ENCODE results near the gene MAP3K21.

MAP3K21 gene

DNA sequence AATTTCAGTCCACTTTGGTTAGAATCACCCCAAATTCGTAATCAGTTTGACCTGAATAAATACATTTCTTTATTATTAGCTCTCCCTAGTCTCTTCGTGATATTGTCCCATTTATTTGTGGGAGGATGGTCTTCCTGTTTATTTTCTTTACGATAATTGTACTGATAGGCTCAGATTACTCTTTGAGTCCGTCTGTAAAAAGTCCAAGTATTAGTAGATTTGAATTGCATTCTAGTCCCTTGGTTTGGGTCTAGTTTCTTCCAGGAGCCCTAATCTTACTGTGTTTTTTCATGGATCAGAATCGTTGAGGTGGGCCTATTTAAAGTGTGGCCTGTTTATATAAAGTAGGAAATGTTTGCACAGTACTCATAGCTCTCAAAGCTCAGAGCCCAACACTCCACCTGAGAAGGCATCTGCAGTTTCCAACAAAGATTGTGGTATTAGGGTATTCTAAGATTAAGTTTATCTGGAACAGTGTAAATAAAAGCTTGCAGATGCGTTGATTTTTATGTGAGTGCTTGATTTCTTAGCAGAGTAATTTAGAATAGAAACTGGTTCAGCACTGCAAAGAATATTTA lies 33.1 kb downstream of the MAP3K21 start:
- DNase-seq, result no peak

GRCh38 chr1:233361876-233362275 lies 34.4 kb downstream of the MAP3K21 start:
- DNase-seq, result peak; percentile 1

DNA sequence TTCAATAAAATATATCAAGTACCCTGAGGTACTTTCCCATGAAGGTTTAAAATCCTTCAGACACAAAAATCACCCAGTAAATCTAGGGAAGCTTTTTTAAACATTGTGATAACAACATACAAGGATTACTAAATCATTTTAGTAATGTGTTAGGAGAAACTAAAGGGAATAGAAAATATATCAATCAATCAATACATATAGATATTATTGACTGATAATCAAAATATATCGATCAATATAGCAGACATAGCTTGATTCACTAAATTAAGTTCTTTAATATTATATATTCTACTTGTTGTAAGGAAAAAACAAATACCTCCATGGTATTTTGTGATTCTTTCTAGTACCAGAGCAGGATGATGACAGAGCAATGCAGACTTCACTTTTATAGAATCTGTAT lies 35.2 kb downstream of the MAP3K21 start:
- no peak for DNase-seq

DNA sequence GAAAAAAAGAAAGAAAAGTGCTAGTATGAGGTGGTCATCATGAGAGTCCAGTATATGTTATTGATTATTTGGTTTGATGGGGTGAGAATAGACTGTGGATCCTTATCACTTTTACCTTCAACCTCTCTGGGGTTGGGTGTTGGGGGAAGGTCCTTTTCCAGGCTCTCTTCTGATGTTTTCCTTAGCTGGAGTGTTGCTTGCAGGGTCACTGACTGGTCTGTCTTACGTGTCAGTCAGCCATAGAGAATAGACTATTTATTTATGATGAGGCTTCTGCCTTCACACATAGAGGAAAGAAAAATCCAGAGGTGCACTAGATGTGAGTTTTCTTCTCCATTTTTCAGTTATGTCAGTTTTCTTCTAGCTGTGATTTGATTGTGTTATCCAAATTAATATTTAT lies 36.5 kb downstream of the MAP3K21 start:
- no peak for DNase-seq

DNA sequence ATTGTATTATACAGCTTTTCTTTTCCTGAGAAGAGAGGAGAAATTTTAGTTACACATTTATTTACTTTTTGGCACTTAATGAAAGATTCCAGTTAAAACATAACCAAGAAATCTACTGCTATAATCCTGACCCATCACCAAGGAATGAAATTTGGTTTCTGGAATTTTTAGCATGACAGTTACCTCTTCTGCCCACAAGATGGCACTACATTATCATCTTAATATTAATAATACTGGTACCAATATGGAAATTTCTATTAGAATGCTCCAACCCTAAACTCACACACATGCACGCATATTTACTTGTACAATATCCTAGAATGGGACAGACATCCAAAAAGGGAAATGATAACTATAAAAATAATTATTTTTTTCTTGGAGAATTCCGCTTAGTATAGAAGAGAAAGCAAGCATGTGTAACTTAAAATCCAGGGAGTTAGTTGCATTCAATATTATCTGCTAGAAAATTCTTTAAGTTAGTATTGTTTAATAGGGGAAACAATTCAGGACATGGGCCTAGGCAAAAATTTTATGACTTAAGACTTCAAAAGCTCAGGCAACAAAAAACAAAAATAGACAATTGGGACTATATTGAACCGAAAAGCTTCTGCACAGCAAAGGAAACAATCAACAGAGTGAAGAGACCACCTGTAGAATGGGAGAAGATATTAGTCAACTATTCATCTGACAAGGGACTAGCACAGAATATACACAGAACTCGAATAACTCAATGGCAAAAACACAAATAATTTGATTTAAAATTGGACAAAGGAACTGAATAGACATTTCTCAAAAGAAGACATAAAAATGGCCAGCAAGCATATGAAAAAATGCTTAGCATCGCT lies 37.4 kb downstream of the MAP3K21 start:
- peak; percentile 8 for DNase-seq

DNA sequence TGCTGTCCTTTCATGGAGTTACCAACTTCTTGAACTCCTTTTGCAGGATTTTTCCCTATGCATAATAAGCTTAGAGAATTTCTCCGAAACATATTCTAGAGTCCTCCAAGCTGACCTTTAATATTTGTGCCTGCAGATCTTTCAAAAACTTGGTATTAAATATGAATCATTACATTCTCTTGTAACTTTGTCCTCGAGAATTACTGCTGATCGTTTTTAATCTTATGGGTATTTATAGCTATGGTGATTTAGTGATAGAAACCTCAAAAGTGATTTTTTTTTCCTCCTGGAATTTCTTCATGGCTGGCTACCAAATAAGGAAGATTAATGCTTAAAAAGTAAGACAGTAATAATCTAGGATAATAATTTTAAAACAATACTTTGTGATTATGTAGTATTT lies 39.1 kb downstream of the MAP3K21 start:
- no peak for DNase-seq

DNA sequence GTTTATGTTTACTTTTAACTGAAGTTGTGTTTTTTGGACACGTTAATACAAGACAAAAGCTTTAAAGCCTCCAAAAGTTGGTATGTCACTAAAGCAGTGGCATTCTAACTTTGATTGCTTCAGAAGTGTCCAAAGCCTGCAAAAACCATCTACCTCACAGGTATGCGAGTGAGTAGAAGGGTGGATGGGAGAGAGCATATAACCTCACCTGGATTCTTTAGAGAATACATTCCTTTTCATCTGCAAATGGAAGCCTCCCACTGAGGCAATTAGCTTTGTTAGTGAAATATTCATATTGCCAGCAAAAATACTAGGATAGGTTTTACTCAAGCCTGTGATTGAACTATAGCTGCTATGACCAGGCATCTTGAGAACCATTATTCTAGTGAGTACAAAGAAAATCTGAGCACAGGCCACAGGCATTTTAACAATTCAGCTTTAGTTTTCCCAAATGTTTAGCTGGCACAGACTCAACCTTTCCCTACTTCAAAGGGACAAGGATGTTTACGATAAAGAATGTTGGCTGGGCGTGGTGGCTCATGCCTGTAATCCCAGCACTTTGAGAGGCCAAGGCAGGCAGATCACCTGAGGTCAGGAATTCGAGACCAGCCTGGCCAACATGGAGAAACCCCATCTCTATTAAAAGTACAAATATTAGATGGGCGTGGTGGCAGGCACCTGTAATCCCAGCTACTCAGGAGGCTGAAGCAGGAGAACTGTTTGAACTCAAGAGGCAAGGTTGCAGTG lies 39.7 kb downstream of the MAP3K21 start:
- DNase-seq, result peak; percentile 39

- DNase-seq, result peak; percentile 4
Observed at GRCh38 chr1:233368106-233368788, 40.7 kb downstream of the MAP3K21 start.

GRCh38 chr1:233368789-233369130 lies 41.2 kb downstream of the MAP3K21 start:
- DNase-seq, result no peak

- DNase-seq, result peak; percentile 14
Observed at GRCh38 chr1:233372218-233373120, 44.9 kb downstream of the MAP3K21 start.

DNA sequence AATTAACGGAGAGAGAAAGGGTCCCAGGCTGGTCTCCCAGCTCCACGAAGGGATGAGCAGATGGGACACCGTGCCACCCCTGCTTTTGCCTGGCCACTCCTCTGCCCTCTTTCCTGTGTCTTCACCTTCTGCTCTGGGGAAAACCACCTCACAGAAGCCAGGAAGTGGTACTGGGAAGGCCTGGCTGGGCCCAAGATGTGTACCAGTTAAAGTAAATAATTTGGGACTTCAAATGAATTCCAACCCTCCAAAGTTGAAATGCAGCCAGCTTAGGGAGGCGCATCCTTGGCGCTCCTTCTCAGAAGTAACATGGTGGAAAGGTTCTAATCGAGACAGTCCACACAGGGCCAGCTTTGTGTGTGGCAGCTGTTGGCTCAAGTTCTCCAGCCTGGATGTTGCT lies 45.7 kb downstream of the MAP3K21 start:
- no peak for DNase-seq

GRCh38 chr1:233375653-233376052 lies 48.1 kb downstream of the MAP3K21 start:
- no peak for DNase-seq

GRCh38 chr1:233376382-233377110 lies 49.0 kb downstream of the MAP3K21 start:
- no peak for DNase-seq

GRCh38 chr1:233379869-233380438 lies 52.4 kb downstream of the MAP3K21 start:
- no peak for DNase-seq

DNA sequence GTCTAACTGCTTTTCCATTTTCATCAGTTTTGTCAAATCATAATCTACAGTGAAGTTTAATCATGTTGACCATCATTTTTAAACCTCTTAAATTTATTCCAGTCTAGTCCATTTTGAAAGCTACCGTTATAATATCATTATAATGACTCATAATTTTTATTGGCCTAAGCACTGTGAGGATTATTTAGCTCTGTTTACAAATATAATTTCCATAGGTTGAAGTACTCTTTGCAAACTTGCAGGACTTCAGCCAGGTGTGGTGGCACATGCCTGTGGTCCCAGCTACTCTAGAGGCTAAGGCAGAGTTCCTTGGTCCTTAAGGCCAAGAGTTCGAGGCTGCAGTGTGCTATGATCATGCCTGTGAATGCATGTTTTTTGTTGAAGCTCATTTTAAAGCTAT lies 54.3 kb downstream of the MAP3K21 start:
- DNase-seq, result no peak

DNA sequence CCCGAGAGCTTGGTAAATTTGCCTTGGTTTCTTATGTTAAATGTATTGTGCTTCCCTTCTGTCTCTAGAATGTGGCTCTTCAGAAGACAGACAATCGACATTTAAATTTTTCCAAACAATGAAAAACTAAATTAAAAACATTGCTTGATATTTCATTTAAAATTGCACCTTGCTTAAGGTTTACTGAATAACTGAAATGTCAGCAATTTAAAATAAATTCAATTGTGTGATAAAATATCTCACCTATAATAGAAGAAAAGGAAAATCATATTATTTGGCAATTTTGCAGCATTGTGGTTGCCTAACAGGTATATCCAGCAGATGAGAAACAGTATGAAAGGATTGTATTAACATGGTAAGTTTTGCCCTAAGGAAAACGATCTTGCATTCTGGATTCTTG lies 56.5 kb downstream of the MAP3K21 start:
- no peak for DNase-seq

DNA sequence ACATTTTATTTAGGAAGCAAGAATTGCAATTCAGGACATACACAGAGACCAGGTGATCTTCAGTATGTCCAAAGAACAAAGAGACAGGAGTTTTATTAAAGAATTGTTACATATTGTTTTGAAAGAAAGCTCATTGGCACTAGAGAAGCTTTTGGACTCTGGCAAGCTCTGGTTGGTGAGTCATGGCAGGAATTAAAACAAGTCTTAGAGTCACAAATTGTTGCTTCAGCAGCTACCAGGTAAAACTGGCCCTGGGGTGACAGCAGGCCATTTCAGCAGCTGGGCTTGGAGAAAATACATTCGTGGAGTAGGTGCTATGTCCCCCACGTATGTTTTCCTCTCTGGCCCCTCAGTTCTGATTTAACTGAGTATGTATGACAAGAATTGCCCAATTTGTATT lies 58.8 kb downstream of the MAP3K21 start:
- no peak for DNase-seq

- DNase-seq, result no peak
Observed at GRCh38 chr1:233387585-233387984, 60.1 kb downstream of the MAP3K21 start.

DNA sequence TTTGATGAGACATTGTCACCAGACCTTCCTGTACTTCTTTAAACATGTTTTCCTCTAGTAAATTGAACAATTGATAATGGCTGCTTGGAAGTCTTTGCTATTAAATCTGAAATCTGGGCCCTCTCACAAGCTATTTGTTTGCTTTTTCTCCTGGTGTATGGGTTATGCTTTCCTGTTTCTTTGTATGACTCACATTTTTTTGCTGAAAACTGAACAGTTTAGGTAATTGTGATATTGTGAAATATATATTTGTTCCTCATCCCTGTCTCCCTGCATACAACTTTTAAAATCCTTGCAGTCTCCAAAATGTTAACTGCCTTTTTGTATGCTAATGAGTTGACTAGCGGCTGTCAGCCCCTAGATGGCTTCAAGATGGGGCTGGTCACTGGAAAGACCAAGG lies 61.6 kb downstream of the MAP3K21 start:
- DNase-seq, result no peak

DNA sequence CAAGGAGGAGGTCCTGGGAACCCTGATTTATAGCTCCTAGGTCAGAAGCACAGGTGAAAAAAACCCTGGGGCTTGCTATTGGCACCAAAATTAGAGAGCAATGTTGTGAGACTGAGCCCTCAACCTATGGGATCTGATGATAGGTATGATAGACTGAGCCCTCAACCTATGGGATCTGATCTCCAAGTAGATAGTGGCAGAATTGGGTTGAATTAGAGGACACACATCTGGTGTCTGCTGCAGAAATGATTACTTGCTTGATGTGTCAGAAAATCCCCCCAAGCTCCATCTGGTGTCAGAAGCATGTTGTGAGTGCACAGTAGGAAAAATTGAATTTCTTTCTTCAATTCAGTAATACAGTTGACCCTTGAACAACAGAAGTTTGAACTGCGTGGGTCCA lies 62.4 kb downstream of the MAP3K21 start:
- no peak for DNase-seq

All from fibroblast of skin of right quadriceps (primary cell).